Measurements from ENCODE around the gene NIM1K. TPM values are rescaled to one million over a fixed set of nuclear protein-coding genes. Genes with fewer than 3 reads are reported as not detected.
"Not testable (repeated sequence)": the region's sequence is repeated elsewhere in the genome, so short reads cannot be mapped to it uniquely, and the experiment has no call there.

The NIM1K gene
- total RNA-seq, 1 experiment from 2014 or later: 2.0 TPM

DNA sequence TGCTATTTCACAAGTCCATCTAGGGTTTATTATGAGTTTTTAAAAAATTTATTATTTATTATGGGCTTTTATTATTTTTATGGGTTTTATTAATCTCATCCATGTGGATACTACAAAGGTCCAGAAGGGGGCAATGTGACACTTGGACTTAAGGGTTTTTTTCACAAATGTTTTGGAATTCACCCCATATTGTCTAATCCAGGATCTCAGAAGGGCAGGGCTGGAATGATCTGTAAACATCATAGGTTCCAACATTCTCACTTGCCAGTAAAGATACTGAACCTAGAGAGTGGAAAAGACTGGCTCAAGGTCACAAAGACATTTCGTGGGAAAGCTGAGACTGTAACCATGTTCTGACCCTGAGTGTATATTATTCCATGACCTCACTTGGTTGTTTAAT, 35.6 kb downstream of the NIM1K start:
- DNase-seq (ENCODE audit: low read depth): peak; percentile 54

DNA sequence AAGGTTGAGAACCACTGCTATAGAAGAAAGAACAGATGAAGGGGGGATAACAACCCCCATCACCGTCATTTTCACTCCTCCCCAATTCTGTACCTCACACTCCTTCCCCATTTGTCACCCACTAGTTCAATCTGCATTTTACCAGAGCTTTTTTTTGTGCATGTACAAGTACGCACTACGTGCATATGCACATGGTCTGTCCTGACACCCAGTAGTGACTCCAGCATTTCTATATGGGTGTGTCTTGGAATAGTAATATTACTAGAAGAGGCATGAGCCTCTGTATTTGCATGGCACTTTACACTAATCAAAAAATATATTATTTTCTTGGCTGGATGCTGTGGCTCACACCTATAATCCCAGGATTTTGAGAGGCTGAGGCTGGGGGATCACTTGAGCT, 38.7 kb downstream of the NIM1K start:
- DNase-seq (ENCODE audit: low read depth): no peak

DNA sequence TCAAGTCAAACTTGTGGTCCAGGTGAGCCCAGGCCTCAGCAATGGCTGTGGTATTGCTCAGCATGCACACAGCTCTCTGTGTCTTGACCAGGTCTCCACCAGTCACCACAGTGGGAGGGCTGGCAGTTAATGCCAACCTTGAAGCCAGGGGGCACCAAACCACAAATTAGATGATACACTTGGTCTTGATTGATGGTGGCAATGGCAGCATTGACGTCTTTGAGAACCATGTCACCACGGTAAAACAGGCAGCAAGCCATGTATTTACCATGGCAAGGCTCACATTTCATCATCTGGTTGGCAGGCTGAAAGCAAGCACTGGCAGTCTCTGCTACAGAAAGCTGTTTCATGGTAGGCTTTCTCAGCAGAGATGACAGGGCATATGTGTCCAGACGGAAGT, 40.0 kb downstream of the NIM1K start:
- peak; percentile 20 for DNase-seq (ENCODE audit: low read depth)

DNA sequence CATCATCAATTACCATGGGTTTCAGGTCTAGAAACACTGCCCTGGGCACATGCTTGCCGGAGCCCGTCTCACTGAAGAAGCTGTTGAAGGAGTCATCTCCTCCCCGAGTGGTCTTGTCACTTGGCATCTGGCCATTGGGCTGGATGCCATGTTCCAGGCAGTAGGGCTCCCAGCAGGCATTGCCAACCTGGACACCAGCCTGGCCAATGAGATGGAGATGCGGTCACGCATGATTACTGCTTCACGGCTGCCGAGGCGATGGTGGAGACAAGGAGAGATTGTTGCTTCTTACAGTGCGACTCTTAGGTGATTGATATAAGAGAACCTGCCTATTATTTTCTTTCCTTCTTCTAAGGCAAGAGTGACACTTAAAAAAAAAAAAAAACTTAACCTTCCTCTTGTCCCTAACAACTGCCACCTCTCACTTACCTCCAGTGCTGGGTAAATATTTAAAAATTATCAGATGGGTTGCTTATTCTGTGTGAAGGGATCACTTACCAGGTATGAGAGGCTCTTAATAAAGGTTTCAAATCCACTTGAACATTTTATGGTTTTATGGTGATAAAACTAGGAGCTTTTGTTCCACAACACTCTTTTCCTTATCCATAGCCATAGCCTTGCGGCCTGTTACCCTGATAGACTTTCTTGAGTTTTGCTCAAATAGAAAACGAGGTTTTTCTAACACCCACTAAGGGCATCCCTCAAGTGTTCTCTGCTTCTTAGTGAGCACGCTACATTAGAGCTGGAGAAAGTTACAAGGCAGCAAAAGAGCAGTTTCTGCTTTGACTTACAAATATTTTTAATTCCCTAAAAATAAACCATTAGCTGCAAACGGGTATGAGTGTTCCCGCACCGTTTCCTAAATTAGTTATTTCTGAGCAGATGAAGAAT, 41.2 kb downstream of the NIM1K start:
- DNase-seq (ENCODE audit: low read depth): no peak

- no peak for DNase-seq (ENCODE audit: low read depth)
Observed at GRCh38 chr5:43233946-43234345, 41.9 kb downstream of the NIM1K start.

DNA sequence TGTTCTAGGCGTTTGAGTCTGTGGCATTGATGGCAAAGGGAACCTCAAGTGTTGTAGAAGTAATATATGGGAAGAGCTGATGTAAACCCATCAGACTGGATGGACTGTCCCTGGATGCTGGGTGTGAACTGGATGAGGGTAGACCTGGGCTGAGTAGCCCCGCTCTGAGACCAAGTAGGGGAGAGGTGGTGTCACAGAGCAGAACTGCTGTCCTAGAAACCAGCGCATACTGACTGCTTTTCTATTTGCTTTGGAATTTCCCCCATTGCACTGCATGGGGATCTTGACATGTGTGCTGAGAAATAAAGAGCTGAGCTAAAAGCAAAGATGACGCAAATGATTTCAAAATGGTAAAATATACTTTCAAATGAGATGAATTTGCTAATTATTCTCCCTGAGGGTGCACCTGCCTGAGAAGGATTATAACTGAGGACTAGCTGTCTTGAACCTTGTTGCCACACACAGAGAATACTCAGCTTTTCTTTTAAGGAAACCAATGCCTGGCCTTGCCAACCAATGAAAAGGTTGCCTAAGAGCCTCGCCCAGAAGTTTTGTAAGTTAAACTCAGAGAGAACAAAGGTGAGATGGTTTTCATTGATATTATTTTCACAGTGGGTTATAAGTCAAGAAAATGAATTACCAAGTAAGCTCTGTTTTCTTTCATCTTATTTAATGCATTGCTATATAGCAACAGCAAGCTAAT, 44.8 kb downstream of the NIM1K start:
- DNase-seq (ENCODE audit: low read depth): no peak

DNA sequence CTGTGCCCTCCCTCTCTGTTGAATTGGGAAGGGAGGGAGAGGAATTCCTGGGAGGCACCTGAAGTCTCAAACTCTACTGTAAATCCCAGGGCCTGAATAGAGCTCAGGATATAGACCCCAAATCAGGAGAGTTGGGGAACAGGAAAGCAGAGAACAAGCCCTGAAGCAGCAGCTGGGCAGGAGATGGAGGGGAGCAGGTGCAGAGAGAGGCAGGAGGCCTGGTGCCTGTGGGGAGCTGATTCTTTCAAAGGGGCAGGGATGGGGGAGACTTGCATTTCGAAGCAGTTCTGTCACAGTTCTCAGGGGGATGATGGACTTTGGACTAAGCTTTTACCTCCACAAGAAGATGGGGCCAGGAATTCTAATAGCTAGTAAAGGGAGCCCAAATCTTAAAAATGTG, 50.2 kb downstream of the NIM1K start:
- no peak for DNase-seq (ENCODE audit: low read depth)

- DNase-seq (ENCODE audit: low read depth): no peak
Observed at GRCh38 chr5:43243270-43243669, 51.2 kb downstream of the NIM1K start.

- no peak for DNase-seq (ENCODE audit: low read depth)
Observed at GRCh38 chr5:43244823-43245565, 53.0 kb downstream of the NIM1K start.

- no peak for DNase-seq (ENCODE audit: low read depth)
Observed at GRCh38 chr5:43245724-43246385, 53.8 kb downstream of the NIM1K start.

- DNase-seq (ENCODE audit: low read depth): no peak
Observed at GRCh38 chr5:43251754-43252153, 59.7 kb downstream of the NIM1K start.

DNA sequence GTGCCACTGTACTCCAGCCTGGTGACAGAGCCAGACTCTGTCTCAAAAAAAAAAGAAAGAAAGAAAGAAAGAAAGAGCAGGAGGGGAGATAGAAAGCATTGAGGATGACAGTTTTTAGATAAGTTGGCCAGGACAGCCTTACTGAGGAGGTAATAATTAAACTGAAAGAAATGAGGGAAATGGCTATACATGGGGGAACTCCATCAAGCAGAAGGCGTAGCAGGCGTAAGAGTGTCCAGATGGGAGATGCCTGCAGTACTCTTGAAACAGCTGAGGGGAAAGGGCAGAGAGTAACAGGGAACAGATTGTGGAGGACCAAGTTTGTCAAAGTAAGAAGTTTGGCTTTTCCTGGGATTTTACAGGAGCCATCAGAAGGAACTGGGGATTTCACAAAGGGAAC, 63.7 kb downstream of the NIM1K start:
- no peak for DNase-seq (ENCODE audit: low read depth)

DNA sequence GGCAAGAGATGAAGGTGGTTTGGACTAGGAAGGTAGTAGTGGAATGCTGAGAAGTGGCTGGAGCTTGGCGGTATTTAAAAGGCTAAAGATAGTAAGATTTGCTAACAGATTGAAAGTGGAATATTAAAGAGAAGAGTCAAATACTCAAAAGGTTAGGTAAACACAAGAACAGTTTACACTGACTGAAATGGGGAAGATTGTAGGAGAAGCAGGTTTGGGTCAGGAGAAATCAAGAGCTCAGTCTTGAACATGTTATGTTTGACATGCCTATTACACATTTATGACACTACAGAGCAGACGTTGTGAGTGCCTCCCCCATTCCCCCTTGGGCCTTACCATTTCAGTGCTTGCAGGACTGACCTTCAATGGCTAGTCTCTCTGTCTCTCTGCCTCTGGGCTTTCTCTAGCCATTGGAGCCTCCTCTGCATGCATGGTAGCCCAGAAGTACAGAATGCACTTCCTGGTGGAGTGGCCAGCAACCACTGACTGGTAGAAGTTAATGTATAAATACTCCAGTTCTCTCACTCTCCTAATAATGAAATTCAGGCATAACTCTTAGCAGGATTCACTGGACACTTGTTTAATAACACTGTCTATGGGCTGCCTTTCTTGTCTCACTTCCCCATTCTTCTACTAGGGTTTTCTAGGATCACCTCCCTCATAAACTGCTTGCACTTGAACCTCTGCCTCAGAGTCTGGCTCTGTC, 64.4 kb downstream of the NIM1K start:
- no peak for DNase-seq (ENCODE audit: low read depth)

DNA sequence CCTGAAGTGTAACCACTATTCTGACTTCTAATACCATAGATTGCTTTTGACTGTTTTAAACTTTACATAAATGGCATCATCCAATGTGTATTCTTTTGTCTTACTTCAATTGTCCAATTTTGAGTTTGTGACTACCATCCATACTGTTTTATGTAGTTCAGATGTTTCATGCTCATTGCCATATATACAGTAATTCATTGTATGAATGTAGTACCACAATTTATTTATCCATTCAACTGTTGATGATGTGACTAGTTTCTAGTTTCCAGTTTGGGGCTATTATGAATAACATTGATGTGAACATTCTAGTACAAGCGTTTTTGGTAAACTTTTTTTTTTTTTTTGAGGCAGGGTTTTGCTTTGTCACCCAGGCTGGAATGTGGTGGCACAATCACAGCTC, 66.1 kb downstream of the NIM1K start:
- no peak for DNase-seq (ENCODE audit: low read depth)

DNA sequence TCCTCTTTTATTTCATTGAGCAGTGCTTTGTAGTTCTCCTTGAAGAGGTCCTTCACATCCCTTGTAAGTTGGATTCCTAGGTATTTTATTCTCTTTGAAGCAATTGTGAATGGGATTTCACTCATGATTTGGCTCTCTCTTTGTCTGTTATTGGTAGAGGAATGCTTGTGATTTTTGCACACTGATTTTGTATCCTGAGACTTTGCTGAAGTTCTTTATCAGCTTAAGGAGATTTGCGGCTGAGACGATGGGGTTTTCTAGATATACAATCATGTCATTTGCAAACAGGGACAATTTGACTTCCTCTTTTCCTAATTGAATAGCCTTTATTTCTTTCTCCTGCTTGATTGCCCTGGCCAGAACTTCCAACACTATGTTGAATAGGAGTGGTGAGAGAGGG, 70.2 kb downstream of the NIM1K start:
- DNase-seq (ENCODE audit: low read depth): not testable (repeated sequence)

GRCh38 chr5:43268188-43268820, 76.3 kb downstream of the NIM1K start:
- no peak for DNase-seq (ENCODE audit: low read depth)

DNA sequence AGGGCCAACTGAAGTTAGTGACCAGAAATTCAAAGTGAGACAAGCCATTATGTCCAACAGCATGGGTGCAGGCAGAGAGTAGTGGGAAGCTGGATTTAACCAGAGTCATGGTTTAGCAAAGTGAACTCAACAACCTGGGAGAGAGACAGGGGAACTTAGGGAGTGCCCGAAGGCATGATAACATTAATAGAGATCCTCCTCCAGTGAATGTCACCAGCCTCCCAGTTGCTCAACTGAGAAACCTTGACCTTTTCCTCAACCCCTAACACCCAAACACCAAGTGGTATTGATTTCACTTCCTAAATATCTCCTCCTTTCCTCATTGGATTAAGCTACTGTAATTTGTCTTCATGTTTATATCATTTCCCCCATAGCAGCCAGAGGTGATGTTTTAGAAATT, 78.6 kb downstream of the NIM1K start:
- no peak for DNase-seq (ENCODE audit: low read depth)

GRCh38 chr5:43273552-43273951, 81.5 kb downstream of the NIM1K start:
- DNase-seq (ENCODE audit: low read depth): no peak

DNA sequence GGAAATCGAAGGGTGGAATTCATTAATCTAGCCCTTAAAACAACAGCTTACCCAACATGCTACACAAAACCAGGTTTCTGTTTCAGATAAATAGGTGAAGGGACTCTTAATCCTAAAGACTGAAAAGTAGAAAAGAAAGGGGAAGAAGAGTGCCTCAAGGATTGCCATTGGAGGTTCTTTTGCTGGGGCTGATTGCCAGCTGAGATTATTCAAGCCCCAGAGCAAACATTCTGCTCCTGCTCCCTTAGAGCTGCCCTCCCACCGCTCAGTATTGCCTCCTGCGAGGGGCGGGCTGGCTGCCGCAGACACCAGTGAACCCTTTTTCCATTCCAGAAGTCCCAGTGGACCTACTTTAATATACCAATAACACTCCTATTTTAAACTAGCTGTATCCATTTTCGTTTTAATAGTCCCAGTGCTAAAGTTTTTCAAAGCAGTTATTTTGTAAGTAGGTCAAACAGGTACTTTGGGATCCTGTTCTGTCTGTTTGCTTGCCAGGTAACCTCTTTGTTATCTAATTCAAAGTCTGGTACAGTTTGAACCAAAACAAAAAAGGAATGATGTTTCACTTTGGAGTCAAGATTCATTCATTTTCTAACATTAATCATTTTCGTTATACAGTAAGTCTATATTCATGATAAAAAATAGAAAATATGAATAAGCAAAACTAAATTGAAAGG, 82.5 kb downstream of the NIM1K start:
- no peak for DNase-seq (ENCODE audit: low read depth)

GRCh38 chr5:43275391-43275790, 83.4 kb downstream of the NIM1K start:
- DNase-seq (ENCODE audit: low read depth): no peak

Measured in LHCN-M2 (cell line).